Adrenal gland (tissue), 12 donors: ENCODE results near the gene ARHGAP6. TPM values are rescaled to one million over a fixed set of nuclear protein-coding genes. Genes with fewer than 3 reads are reported as not detected.

Experiments used
- DNase-seq, 7 donors: peaks; one replicate each; pipeline ENCODE4 v3.0.0-alpha.2; 2019 to 2020
- H3K27ac ChIP-seq, 5 donors: fragments of 200-600 bp; sonication (generic) in 4 of 5; 1 replicate in 3 of 5; 2 replicates in 2 of 5; pipeline versions ENCODE4 v1.5.1 to v1.8.0; 2016 to 2020; ENCODE audit warnings: mild to moderate bottlenecking in 1 of 5
- H3K27me3 ChIP-seq: fragments of 200-600 bp; 2 replicates; pipeline ENCODE4 v1.8.0; 2021
- H3K36me3 ChIP-seq, 2 donors: fragments of 200-600 bp; replicated peaks in 1 of 2; 1 replicate in 1 of 2; 2 replicates in 1 of 2; pipeline versions ENCODE4 v1.5.1 to v1.8.0; 2018 to 2022
- H3K4me1 ChIP-seq, 2 donors: fragments of 200-600 bp; replicated peaks in 1 of 2; 1 replicate in 1 of 2; 2 replicates in 1 of 2; pipeline versions ENCODE4 v1.5.1 to v1.8.0; 2018 to 2021
- H3K4me3 ChIP-seq, 4 donors: fragments of 200-600 bp; sonication (generic) in 3 of 4; one replicate each; pipeline ENCODE4 v1.5.1; 2016 to 2018
- H3K9me3 ChIP-seq, 3 donors: fragments of 200-600 bp; sonication (generic) in 1 of 3; replicated peaks in 1 of 3; 1 replicate in 2 of 3; 2 replicates in 1 of 3; pipeline versions ENCODE4 v1.5.1 to v1.8.0; 2016 to 2021
- CTCF ChIP-seq, 6 experiments: fragments of 450-650 bp in 4 of 6; fragments of 200-600 bp in 2 of 6; sonication (generic) in 1 of 6; IDR thresholded peaks; 1 replicate in 5 of 6; 2 replicates in 1 of 6; pipeline versions ENCODE4 v1.5.1 to v1.8.0; 2016 to 2021; ENCODE audit warnings: antibody characterized with exemption in 6 of 6, mild to moderate bottlenecking in 2 of 6, moderate library complexity in 1 of 6
- POLR2A ChIP-seq, 2 donors: fragments of 450-650 bp; IDR thresholded peaks; one replicate each; pipeline ENCODE4 v1.6.1; 2017; ENCODE audit warnings: antibody characterized with exemption in 2 of 2, mild to moderate bottlenecking in 2 of 2, moderate library complexity in 1 of 2
- WGBS, 4 donors: extraction: QIAGEN DNeasy Blood & Tissue Kit in 2 of 4; methylation state at CpG; one replicate each; pipeline versions ENCODE4 v1.1.5 to v1.1.7; 2013 to 2017; 5-methylcytosine and 5-hydroxymethylcytosine counted together
- intact Hi-C, 2 donors: fragments of 100-400 bp; cut with DNase I; formaldehyde crosslinking; loops; one replicate each; pipeline versions ENCODE4 v1.14.1 to v1.15.0; 2022 to 2023
- polyA plus RNA-seq, 3 donors: library from polyadenylated mRNA; stranded (reverse); fragments of 200-250 nt in 2 of 3; fragments of 350-450 nt in 1 of 3; fragmentation: Illumina TruSeq in 1 of 3; extraction: RNeasy Lipid Tissue Mini Kit (QIAGEN cat#74804) in 1 of 3; gene quantifications; one replicate each; pipeline ENCODE4 v1.2.3, GENCODE V29; 2013 to 2014
- total RNA-seq, 9 donors: library from RNA; depleted of rRNA in 4 of 9; stranded (reverse); fragments of >200 nt in 4 of 9; fragments of 120-200 nt in 1 of 9; fragmentation: NEBNext Ultra II Directional in 1 of 9; extraction: Animal tissue kit (Norgen Biotek cat#: 25700) in 1 of 9; gene quantifications; one replicate each; pipeline versions ENCODE4 v1.1.0 to v1.2.4, GENCODE V29; 2013 to 2023
- donor health status: healthy with polysubstance abuse.
- donor health status: Bipolar disorder and iron deficiency.
- donor health status: DM: yes; HTN: yes; CAD: no.
- donor health status: DM: no; HTN: no; CAD: no.
- donor health status: DM: no; HTN: no; CAD: no.
- donor health status: DM: yes; HTN: yes; CAD: no.

Gene ARHGAP6
- total and polyA plus RNA-seq, 12 donors = 0.78 to 4.2 (median 2.7) TPM

GRCh38 chrX:11422525-11422857 is 243.2 kb downstream of the ARHGAP6 start:
- Histone ChIP-seq H3K4me3 (no peak overlapping the region), H3K27me3 (peaks cover 3% of the 10 kb centered on the region), H3K9me3 (no peaks in the 10 kb centered on the region), H3K36me3 (no peaks in the 10 kb centered on the region), H3K27ac (no peak overlapping the region), H3K4me1 (no peaks in the 10 kb centered on the region)
- no peak for DNase-seq
- intact Hi-C loops = no loop called here
- TF ChIP-seq POLR2A (IDR thresholded peaks at IDR 0.05) (no peak), CTCF (IDR thresholded peaks at IDR 0.05) (no peak)

- Histone ChIP-seq H3K4me1 (no peaks in the 10 kb centered on the region), H3K27me3 (peaks cover 3% of the 10 kb centered on the region), H3K36me3 (no peaks in the 10 kb centered on the region), H3K27ac (no peak overlapping the region), H3K9me3 (no peaks in the 10 kb centered on the region), H3K4me3 (no peak overlapping the region)
- no peak for DNase-seq
- WGBS, 4 donors = 49 to 64% (median 59%) methylated on average over 5 of the region's 5 CpGs
- TF ChIP-seq CTCF (IDR thresholded peaks at IDR 0.05) (no peak), POLR2A (IDR thresholded peaks at IDR 0.05) (no peak)
- intact Hi-C loops = no loop called here
Measured at GRCh38 chrX:11421805-11422524, 243.8 kb downstream of the ARHGAP6 start.

GRCh38 chrX:11420851-11421250 is 244.9 kb downstream of the ARHGAP6 start:
- no peak for DNase-seq
- H3K27me3 ChIP-seq = peaks cover 3% of the 10 kb centered on the region
- no peaks in the 10 kb centered on the region for H3K4me1 ChIP-seq
- H3K9me3 ChIP-seq = no peaks in the 10 kb centered on the region
- intact Hi-C loops = no loop called here
- TF ChIP-seq POLR2A (IDR thresholded peaks at IDR 0.05) = no peak
- no peak for TF ChIP-seq CTCF (IDR thresholded peaks at IDR 0.05)
- H3K4me3 ChIP-seq = no peak overlapping the region
- H3K27ac ChIP-seq = no peak overlapping the region
- H3K36me3 ChIP-seq = no peaks in the 10 kb centered on the region
- WGBS, 4 donors = 67 to 71% (median 68%) methylated on average over 4 of the region's 4 CpGs

- no peaks in the 10 kb centered on the region for H3K9me3 ChIP-seq
- H3K4me1 ChIP-seq = no peaks in the 10 kb centered on the region
- TF ChIP-seq POLR2A (IDR thresholded peaks at IDR 0.05) (no peak), CTCF (IDR thresholded peaks at IDR 0.05) (no peak)
- no peak overlapping the region for H3K4me3 ChIP-seq
- intact Hi-C loops = no loop called here
- DNase-seq = no peak
- no peaks in the 10 kb centered on the region for H3K36me3 ChIP-seq
- no peak overlapping the region for H3K27ac ChIP-seq
- WGBS, 4 donors = 40 to 56% (median 45%) methylated on average over 5 to 6 of the region's 6 CpGs
- H3K27me3 ChIP-seq = no peaks in the 10 kb centered on the region
Measured at GRCh38 chrX:11419102-11419501, 246.6 kb downstream of the ARHGAP6 start.
